Upper lobe of left lung (tissue), 6 donors: Measurements from ENCODE around the gene TBC1D12. TPM values are rescaled to one million over a fixed set of nuclear protein-coding genes. Genes with fewer than 3 reads are reported as not detected.

Experiments used
- ATAC-seq, 2 donors: fragments of 200-7000 bp; cut with Tn5 transposase; one replicate each; pipeline ENCODE4 v1.9.1; 2022; ENCODE audit warnings: mild to moderate bottlenecking in 2 of 2, moderate library complexity in 2 of 2; ENCODE audit not compliant: low FRiP score in 2 of 2
- DNase-seq, 2 donors: peaks; one replicate each; pipeline ENCODE4 v3.0.0-alpha.2; 2019 to 2020
- H3K27ac ChIP-seq, 4 donors: fragments of 200-600 bp; sonication (generic); one replicate each; pipeline ENCODE4 v1.5.1; 2016 to 2019
- H3K27me3 ChIP-seq, 4 donors: fragments of 200-600 bp; sonication (generic); one replicate each; pipeline ENCODE4 v1.5.1; 2017 to 2019
- H3K36me3 ChIP-seq, 4 donors: fragments of 200-600 bp; sonication (generic); one replicate each; pipeline ENCODE4 v1.5.1; 2016 to 2019
- H3K4me1 ChIP-seq, 4 donors: fragments of 200-600 bp; sonication (generic); one replicate each; pipeline ENCODE4 v1.5.1; 2018 to 2019
- H3K4me3 ChIP-seq, 4 donors: fragments of 200-600 bp; sonication (generic); one replicate each; pipeline ENCODE4 v1.5.1; 2017 to 2019; ENCODE audit warnings: mild to moderate bottlenecking in 2 of 4, moderate library complexity in 1 of 4
- H3K9me3 ChIP-seq, 4 donors: fragments of 200-600 bp; sonication (generic); one replicate each; pipeline ENCODE4 v1.5.1; 2018 to 2019
- CTCF ChIP-seq, 6 experiments: fragments of 450-650 bp in 4 of 6; fragments of 200-600 bp in 2 of 6; sonication (generic) in 2 of 6; IDR thresholded peaks; one replicate each; pipeline ENCODE4 v1.5.1; 2016 to 2019; ENCODE audit warnings: antibody characterized with exemption in 6 of 6
- EP300 ChIP-seq, 4 donors: sonication (generic); formaldehyde crosslinking; IDR thresholded peaks; one replicate each; pipeline ENCODE4 v1.5.1; 2017; ENCODE audit warnings: antibody characterized with exemption in 4 of 4, control low read depth in 2 of 4
- POLR2A ChIP-seq, 4 donors: fragments of 450-650 bp; IDR thresholded peaks; one replicate each; pipeline ENCODE4 v1.5.1; 2016 to 2017; ENCODE audit warnings: antibody characterized with exemption in 4 of 4, mild to moderate bottlenecking in 2 of 4
- POLR2AphosphoS5 ChIP-seq, 2 donors: sonication (generic); formaldehyde crosslinking; IDR thresholded peaks; one replicate each; pipeline ENCODE4 v1.5.1; 2017; ENCODE audit warnings: antibody characterized with exemption in 2 of 2
- WGBS, 2 donors: methylation state at CpG; one replicate each; pipeline ENCODE4 v1.1.5; 2017 to 2018; 5-methylcytosine and 5-hydroxymethylcytosine counted together
- total RNA-seq, 6 donors: library from RNA; depleted of rRNA in 4 of 6; stranded (reverse); fragments of >200 nt in 4 of 6; gene quantifications; one replicate each; pipeline versions ENCODE4 v1.1.0 to v1.2.1, GENCODE V29; 2016 to 2021
- donor health status: DM: no; HTN: no; CAD: no; lungs with moderate emphysema.
- donor health status: DM: no; HTN: yes; CAD: no; lungs with severe emphysema.

Gene TBC1D12
- total RNA-seq, 6 donors from 2014 or later: 10.5 to 36.7 (median 16.5) TPM

GRCh38 chr10:94481410-94481809, 79.1 kb downstream of the TBC1D12 start:
- TF ChIP-seq CTCF (IDR thresholded peaks at IDR 0.05): no peak
- TF ChIP-seq EP300 (IDR thresholded peaks at IDR 0.05): no peak
- no peak for TF ChIP-seq POLR2AphosphoS5 (IDR thresholded peaks at IDR 0.05)
- TF ChIP-seq POLR2A (IDR thresholded peaks at IDR 0.05): no peak
- ATAC-seq: no peak

GRCh38 chr10:94483970-94484369, 81.6 kb downstream of the TBC1D12 start:
- no peak for ATAC-seq
- 92 to 94% methylated on average over 4 of the region's 4 CpGs for WGBS, 2 donors

More at GRCh38 chr10:94481410-94481809, 79.1 kb downstream of the TBC1D12 start:
- Histone ChIP-seq H3K9me3 (peaks cover 5 to 12% (median 8%) of the 10 kb centered on the region in 4 donors), H3K27ac (no peak overlapping the region), H3K27me3 (no peaks in the 10 kb centered on the region), H3K36me3 (peaks cover 0 to 2% (median 0%) of the 10 kb centered on the region in 4 donors), H3K4me3 (no peak overlapping the region), H3K4me1 (no peaks in the 10 kb centered on the region)
- no peak for DNase-seq

DNA sequence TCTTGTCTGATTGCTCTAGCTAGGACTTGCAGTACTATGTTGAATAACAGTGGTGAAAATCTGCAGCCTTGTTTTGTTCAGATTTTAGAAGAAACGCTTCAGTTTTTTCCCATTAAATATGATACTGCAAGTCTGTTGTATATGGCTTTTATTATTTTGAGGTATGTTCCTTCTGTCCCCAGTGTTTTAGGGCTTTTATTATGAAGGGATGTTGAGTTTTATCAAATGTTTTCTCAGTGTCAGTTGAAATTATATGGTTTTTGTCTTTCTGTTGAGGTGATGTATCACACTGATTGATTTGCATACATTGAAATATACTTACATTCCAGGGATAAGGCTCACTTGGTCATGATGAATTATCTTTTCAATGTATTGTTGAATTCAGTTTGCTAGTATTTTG, 82.8 kb downstream of the TBC1D12 start:
- TF ChIP-seq CTCF (IDR thresholded peaks at IDR 0.05) (no peak), EP300 (IDR thresholded peaks at IDR 0.05) (no peak), POLR2A (IDR thresholded peaks at IDR 0.05) (no peak), POLR2AphosphoS5 (IDR thresholded peaks at IDR 0.05) (no peak)
- Histone ChIP-seq H3K9me3 (peaks cover 5 to 12% (median 8%) of the 10 kb centered on the region in 4 donors), H3K36me3 (no peaks in the 10 kb centered on the region), H3K27me3 (no peaks in the 10 kb centered on the region), H3K4me1 (no peaks in the 10 kb centered on the region), H3K27ac (no peak overlapping the region), H3K4me3 (no peak overlapping the region)
- ATAC-seq (no peak), DNase-seq (no peak)
- 89 to 100% methylated on average over 1 of the region's 1 CpG for WGBS, 2 donors

More at GRCh38 chr10:94483970-94484369, 81.6 kb downstream of the TBC1D12 start:
- no peak for DNase-seq
- H3K27ac ChIP-seq: no peak overlapping the region
- no peak for TF ChIP-seq POLR2A (IDR thresholded peaks at IDR 0.05)
- TF ChIP-seq CTCF (IDR thresholded peaks at IDR 0.05): no peak
- no peak for TF ChIP-seq EP300 (IDR thresholded peaks at IDR 0.05)
- TF ChIP-seq POLR2AphosphoS5 (IDR thresholded peaks at IDR 0.05): no peak
- H3K9me3 ChIP-seq: peaks cover 5 to 12% (median 8%) of the 10 kb centered on the region in 4 donors
- no peaks in the 10 kb centered on the region for H3K27me3 ChIP-seq
- H3K4me1 ChIP-seq: no peaks in the 10 kb centered on the region
- H3K36me3 ChIP-seq: no peaks in the 10 kb centered on the region
- H3K4me3 ChIP-seq: no peak overlapping the region

DNA sequence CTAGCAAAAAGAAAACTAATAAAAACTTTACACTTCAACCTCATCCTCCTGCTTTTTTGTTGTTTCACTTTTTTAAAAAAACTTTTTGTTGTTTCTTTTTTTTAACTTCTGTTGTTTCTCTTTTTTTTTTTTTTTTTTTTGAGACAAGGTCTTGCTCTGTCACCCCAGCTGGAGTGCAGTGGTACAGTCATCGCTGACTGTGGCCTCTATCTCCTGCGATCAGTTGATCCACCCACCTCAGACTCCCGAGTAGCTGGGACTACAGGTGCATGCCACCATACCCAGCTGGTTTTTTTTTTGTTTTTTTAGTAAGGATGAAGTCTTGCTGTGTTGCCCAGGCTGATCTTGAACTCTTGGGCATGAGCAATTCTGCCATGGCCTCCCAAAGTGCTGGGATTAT, 85.2 kb downstream of the TBC1D12 start:
- no peak for TF ChIP-seq POLR2A (IDR thresholded peaks at IDR 0.05)
- no peak for TF ChIP-seq EP300 (IDR thresholded peaks at IDR 0.05)
- TF ChIP-seq CTCF (IDR thresholded peaks at IDR 0.05): no peak
- no peak for TF ChIP-seq POLR2AphosphoS5 (IDR thresholded peaks at IDR 0.05)

DNA sequence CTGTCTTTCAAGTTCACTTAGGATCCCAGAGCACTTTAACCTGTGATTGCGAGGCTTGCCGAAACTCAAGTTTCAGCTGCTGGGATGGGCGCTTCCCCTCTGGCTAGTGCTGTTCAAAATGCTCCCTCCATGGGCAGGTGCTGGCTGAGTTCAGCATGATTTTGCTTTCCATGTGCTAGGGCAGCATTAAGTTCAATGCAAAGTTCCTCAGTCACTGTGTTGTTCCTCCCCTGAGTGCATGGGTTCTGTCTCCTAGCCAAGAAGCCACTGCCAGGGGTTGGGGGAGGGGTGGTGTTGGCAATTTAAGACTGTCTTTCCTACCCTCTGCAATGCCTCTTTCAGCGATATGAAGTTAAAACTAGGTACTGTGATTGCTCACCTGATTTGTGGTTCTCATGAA, 86.8 kb downstream of the TBC1D12 start:
- 92 to 98% methylated on average over 4 of the region's 4 CpGs for WGBS, 2 donors
- Histone ChIP-seq H3K27ac (no peak overlapping the region), H3K27me3 (no peaks in the 10 kb centered on the region), H3K4me1 (no peaks in the 10 kb centered on the region), H3K9me3 (peaks cover 0 to 4% (median 2%) of the 10 kb centered on the region in 4 donors), H3K4me3 (no peak overlapping the region), H3K36me3 (no peaks in the 10 kb centered on the region)
- no peak for TF ChIP-seq CTCF (IDR thresholded peaks at IDR 0.05)
- TF ChIP-seq EP300 (IDR thresholded peaks at IDR 0.05): no peak
- no peak for TF ChIP-seq POLR2A (IDR thresholded peaks at IDR 0.05)
- TF ChIP-seq POLR2AphosphoS5 (IDR thresholded peaks at IDR 0.05): no peak
- no peak for ATAC-seq
- no peak for DNase-seq

More for the DNA sequence above, 85.2 kb downstream of the TBC1D12 start:
- H3K36me3 ChIP-seq: no peaks in the 10 kb centered on the region
- H3K4me3 ChIP-seq: no peak overlapping the region
- 87 to 93% methylated on average over 3 of the region's 3 CpGs for WGBS, 2 donors
- H3K9me3 ChIP-seq: peaks cover 5 to 12% (median 8%) of the 10 kb centered on the region in 4 donors
- no peaks in the 10 kb centered on the region for H3K27me3 ChIP-seq
- ATAC-seq: no peak
- no peaks in the 10 kb centered on the region for H3K4me1 ChIP-seq
- H3K27ac ChIP-seq: no peak overlapping the region
- DNase-seq: no peak
